M059J (cell line): ENCODE results near the gene PPP1R27. TPM values are rescaled to one million over a fixed set of nuclear protein-coding genes. Genes with fewer than 3 reads are reported as not detected.

Experiments
- DNase-seq: peaks from one replicate; pipeline ENCODE4 v3.0.0-alpha.2; 2012; ENCODE audit warnings: low read depth
- total RNA-seq: library from RNA; depleted of rRNA; stranded (reverse); fragments of >200 nt; shearing (Covaris generic); gene quantifications from 2 replicates; pipeline ENCODE4 v1.2.3, GENCODE V29; 2014; rRNA removed

The PPP1R27 gene
- total RNA-seq, 1 experiment from 2014 or later: not detected

GRCh38 chr17:81805707-81806460 lies 29.0 kb downstream of the PPP1R27 start:
- DNase-seq: no peak

- DNase-seq: no peak
Measured at GRCh38 chr17:81804559-81805399, 30.1 kb downstream of the PPP1R27 start.

- no peak for DNase-seq
Measured at GRCh38 chr17:81803728-81804558, 30.9 kb downstream of the PPP1R27 start, which contains the start of gene GCGR. Gene GCGR, plus strand, starts transcription at chr17:81804150. Its CDS starts 4,869 bp downstream, at chr17:81809019.

- no peak for DNase-seq
Measured at GRCh38 chr17:81802856-81803643, 31.8 kb downstream of the PPP1R27 start.

DNA sequence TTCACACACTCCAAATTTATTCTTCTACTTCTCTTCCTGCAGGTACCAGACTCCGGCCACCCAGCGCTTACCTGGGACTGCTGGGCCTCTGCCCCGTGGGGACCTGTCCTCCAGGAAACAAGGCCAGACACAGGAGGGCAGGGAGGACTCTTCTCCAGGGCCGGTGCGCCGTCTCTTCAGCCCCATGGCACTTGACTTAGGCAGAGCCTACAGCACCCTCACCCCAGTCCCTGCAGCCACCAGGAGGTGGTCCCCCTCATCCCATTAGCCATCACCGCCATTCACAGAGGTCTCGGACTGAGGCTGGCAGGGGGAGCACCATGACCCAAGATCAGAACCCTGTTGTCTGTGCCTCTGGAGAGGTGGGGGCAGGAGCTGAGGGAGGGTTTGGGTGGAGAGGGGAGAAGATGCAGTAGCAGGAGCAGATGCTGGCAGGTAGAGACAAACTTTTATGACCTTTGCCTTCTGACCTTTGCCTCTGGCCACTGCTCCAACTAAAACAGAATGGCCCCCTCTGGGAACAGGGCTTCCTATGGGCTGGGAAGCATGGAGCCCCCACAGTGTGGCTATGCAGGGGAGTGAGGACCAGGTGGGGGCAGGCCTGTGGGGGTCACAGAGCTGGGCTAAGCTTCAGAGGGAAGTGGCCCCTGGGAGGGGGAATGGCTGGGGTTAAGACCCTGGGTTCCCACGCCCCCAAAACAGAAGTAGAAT lies 32.6 kb downstream of the PPP1R27 start:
- DNase-seq: no peak

- DNase-seq: no peak
Measured at GRCh38 chr17:81801327-81801726, 33.5 kb downstream of the PPP1R27 start.

- no peak for DNase-seq
Measured at GRCh38 chr17:81794509-81794908, 40.3 kb downstream of the PPP1R27 start.

DNA sequence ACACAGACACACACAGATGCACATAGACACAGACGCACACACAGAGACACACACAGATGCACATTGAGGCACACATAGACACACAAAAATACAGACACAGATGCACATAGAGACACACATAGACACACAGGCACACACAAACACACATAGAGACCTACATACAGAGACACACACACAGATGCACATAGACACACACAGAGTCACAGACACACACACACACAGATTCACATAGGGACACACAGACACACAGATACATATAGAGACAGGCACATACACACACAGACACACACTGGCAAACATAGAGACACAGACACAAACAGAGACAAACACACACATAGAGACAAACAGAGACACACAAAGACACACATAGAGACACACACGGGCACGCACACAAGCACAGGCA lies 40.8 kb downstream of the PPP1R27 start:
- DNase-seq: no peak

- DNase-seq: no peak
Measured at GRCh38 chr17:81792675-81793615, 41.9 kb downstream of the PPP1R27 start.

Other genes with a start within 250 kb of the PPP1R27 start
- 53.7 and 79.7 TPM in 2 replicates for gene NPLOC4, start 197.9 kb downstream of the PPP1R27 start, total RNA-seq
- 2.5 and 5.3 TPM in 2 replicates for gene TSPAN10, start 197.9 kb downstream of the PPP1R27 start, total RNA-seq
- gene PDE6G, start 178.5 kb downstream of the PPP1R27 start, total RNA-seq: 0.94 TPM in 1 of 2 replicates, not detected in the other
- gene OXLD1, start 168.4 kb downstream of the PPP1R27 start, total RNA-seq: 39.3 and 48.3 TPM in 2 replicates
- gene CCDC137, start 168.3 kb downstream of the PPP1R27 start, total RNA-seq: 14.6 and 32.1 TPM in 2 replicates
- 36.0 and 39.9 TPM in 2 replicates for gene ARL16, start 151.3 kb downstream of the PPP1R27 start, total RNA-seq
- 52.4 and 101 TPM in 2 replicates for gene HGS, start 151.0 kb downstream of the PPP1R27 start, total RNA-seq
- gene MRPL12, start 131.7 kb downstream of the PPP1R27 start, total RNA-seq: 11.7 and 14.1 TPM in 2 replicates
- 49.0 and 61.8 TPM in 2 replicates for gene SLC25A10, start 122.8 kb downstream of the PPP1R27 start, total RNA-seq
- not detected in 2 replicates for gene GCGR, start 30.9 kb downstream of the PPP1R27 start, total RNA-seq
- 40.2 and 58.3 TPM in 2 replicates for gene MCRIP1, start 1.8 kb downstream of the PPP1R27 start, total RNA-seq
- 1,409 and 1,513 TPM in 2 replicates for gene P4HB, start 25.5 kb upstream of the PPP1R27 start, total RNA-seq
- 124 and 207 TPM in 2 replicates for gene ARHGDIA, start 36.3 kb upstream of the PPP1R27 start, total RNA-seq
- gene ALYREF, start 56.5 kb upstream of the PPP1R27 start, total RNA-seq: 184 and 197 TPM in 2 replicates
- 201 and 233 TPM in 2 replicates for gene ANAPC11, start 56.7 kb upstream of the PPP1R27 start, total RNA-seq
- 0.44 and 0.59 TPM in 2 replicates for gene NPB, start 67.2 kb upstream of the PPP1R27 start, total RNA-seq
- 36.0 and 43.4 TPM in 2 replicates for gene PCYT2, start 76.3 kb upstream of the PPP1R27 start, total RNA-seq
- gene SIRT7, start 83.1 kb upstream of the PPP1R27 start, total RNA-seq: 13.5 and 22.0 TPM in 2 replicates
- 8.1 and 15.1 TPM in 2 replicates for gene MAFG, start 92.7 kb upstream of the PPP1R27 start, total RNA-seq
- 57.5 and 80.8 TPM in 2 replicates for gene PYCR1, start 102.2 kb upstream of the PPP1R27 start, total RNA-seq
- not detected in 2 replicates for gene MYADML2, start 112.2 kb upstream of the PPP1R27 start, total RNA-seq
- gene NOTUM, start 126.1 kb upstream of the PPP1R27 start, total RNA-seq: 3.0 and 3.2 TPM in 2 replicates
- gene ASPSCR1, start 142.6 kb upstream of the PPP1R27 start, total RNA-seq: 27.4 and 33.0 TPM in 2 replicates
- gene CENPX, start 187.8 kb upstream of the PPP1R27 start, total RNA-seq: 121 and 155 TPM in 2 replicates
- 6.2 and 20.8 TPM in 2 replicates for gene LRRC45, start 188.3 kb upstream of the PPP1R27 start, total RNA-seq
- 16.4 and 19.8 TPM in 2 replicates for gene RAC3, start 196.6 kb upstream of the PPP1R27 start, total RNA-seq
- 81.6 and 117 TPM in 2 replicates for gene DCXR, start 202.6 kb upstream of the PPP1R27 start, total RNA-seq
- 8.4 and 18.6 TPM in 2 replicates for gene RFNG, start 216.8 kb upstream of the PPP1R27 start, total RNA-seq
- 136 and 137 TPM in 2 replicates for gene GPS1, start 216.8 kb upstream of the PPP1R27 start, total RNA-seq
- gene DUS1L, start 230.8 kb upstream of the PPP1R27 start, total RNA-seq: 50.9 and 72.4 TPM in 2 replicates